A549 (cell line): ENCODE data around the gene TCF4. TPM values are rescaled to one million over a fixed set of nuclear protein-coding genes. Genes with fewer than 3 reads are reported as not detected.

Source experiments
- ATAC-seq, 2 experiments: fragments of 200-7000 bp in 1 of 2; fragments of >200 bp in 1 of 2; cut with Nextera tagmentation in 1 of 2; cut with Tn5 transposase in 1 of 2; 3 replicates each; pipeline versions ENCODE4 v1.8.0 to v1.9.1; 2018 to 2020; ENCODE audit warnings: mild to moderate bottlenecking in 1 of 2, moderate library complexity in 1 of 2
- CTCF ChIA-PET: fragments of 300-600 bp; sonication (Branson Sonifier 250); formaldehyde crosslinking; extraction: SDS; loops from one replicate; lab custom pipeline; 2021; ENCODE audit warnings: antibody characterized with exemption, inconsistent platforms; lab: Yijun Ruan, JAX
- POLR2A ChIA-PET: fragments of 350-600 bp; formaldehyde crosslinking; extraction: SDS; loops from one replicate; lab custom pipeline; 2021; ENCODE audit warnings: antibody characterized with exemption, inconsistent platforms; lab: Yijun Ruan, JAX
- DNase-seq, 2 experiments: peaks; one replicate each; pipeline versions ENCODE4 v3.0.0 to v3.0.0-alpha.2; 2011 to 2016; ENCODE audit warnings: low read depth in 1 of 2, low spot score in 1 of 2
- FAIRE-seq: peaks from 2 replicates; lab custom pipeline; 2011; peaks lifted over from hg19 to GRCh38; lab: Jason Lieb, UNC
- H3K27ac ChIP-seq, 2 experiments: fragments of >200 bp; sonication (Bioruptor Twin); formaldehyde crosslinking; 3 replicates each; pipeline ENCODE4 v1.5.1; 2016 to 2017
- H3K4me1 ChIP-seq: fragments of >200 bp; sonication (Bioruptor Twin); formaldehyde crosslinking; 3 replicates; pipeline ENCODE4 v1.6.1; 2016
- H3K4me2 ChIP-seq: fragments of >200 bp; sonication (Bioruptor Twin); formaldehyde crosslinking; 3 replicates; pipeline ENCODE4 v1.6.1; 2016
- H3K4me3 ChIP-seq: fragments of >200 bp; sonication (Bioruptor Twin); formaldehyde crosslinking; 3 replicates; pipeline ENCODE4 v1.5.1; 2016
- H3K9me3 ChIP-seq: fragments of >200 bp; sonication (Bioruptor Twin); formaldehyde crosslinking; 3 replicates; pipeline ENCODE4 v1.6.1; 2016
- BHLHE40 ChIP-seq: IDR thresholded peaks from 2 replicates; pipeline ENCODE4 v1.6.1; 2012; ENCODE audit warnings: low read depth, low read length, inconsistent platforms
- CHD2 ChIP-seq: fragments of 150-350 bp; IDR thresholded peaks from 2 replicates; pipeline ENCODE4 v1.6.1; 2014; ENCODE audit warnings: low read length; ENCODE audit not compliant: partially characterized antibody
- EP300 ChIP-seq, 2 experiments: fragments of >200 bp; sonication (Bioruptor Twin); formaldehyde crosslinking; IDR thresholded peaks; 2 replicates in 1 of 2; 3 replicates in 1 of 2; pipeline ENCODE4 v1.6.1; 2016 to 2017
- HDAC2 ChIP-seq: fragments of 200-600 bp; sonication (generic); IDR thresholded peaks from 2 replicates; pipeline ENCODE4 v1.6.1; 2016
- HOXB5 ChIP-seq: fragments of 250-450 bp; sonication (Bioruptor Pico); IDR thresholded peaks from 2 replicates; pipeline ENCODE4 v1.5.0; 2020; ENCODE audit warnings: mild to moderate bottlenecking, moderate library complexity
- KDM1A ChIP-seq: fragments of 200-600 bp; sonication (generic); IDR thresholded peaks from 2 replicates; pipeline ENCODE4 v1.6.1; 2016; ENCODE audit warnings: low read depth, mild to moderate bottlenecking
- KDM5A ChIP-seq: fragments of 200-600 bp; sonication (generic); IDR thresholded peaks from 2 replicates; pipeline ENCODE4 v1.6.1; 2016; ENCODE audit warnings: antibody characterized with exemption, mild to moderate bottlenecking
- MYC ChIP-seq: IDR thresholded peaks from 2 replicates; pipeline ENCODE4 v1.6.1; 2012; ENCODE audit warnings: mild to moderate bottlenecking, inconsistent platforms, low read length, improper control_type of control experiment, borderline replicate concordance
- NFE2L2 ChIP-seq: fragments of 150-350 bp; conservative IDR thresholded peaks from 2 replicates; pipeline ENCODE4 v1.6.1; 2014; ENCODE audit warnings: low read length
- NR3C1 ChIP-seq: fragments of >200 bp; sonication (Bioruptor Twin); formaldehyde crosslinking; IDR thresholded peaks from 3 replicates; pipeline ENCODE4 v1.6.1; 2017
- POLR2AphosphoS2 ChIP-seq: conservative IDR thresholded peaks from 2 replicates; pipeline ENCODE4 v1.6.1; 2012; ENCODE audit warnings: low read length, improper control_type of control experiment, inconsistent platforms
- RAD21 ChIP-seq, 2 experiments: fragments of >200 bp in 1 of 2; sonication (Bioruptor Twin) in 1 of 2; formaldehyde crosslinking in 1 of 2; IDR thresholded peaks in 1 of 2; conservative IDR thresholded peaks in 1 of 2; 2 replicates in 1 of 2; 3 replicates in 1 of 2; pipeline ENCODE4 v1.6.1; 2012 to 2018; ENCODE audit warnings: inconsistent platforms in 1 of 2
- RFX5 ChIP-seq: fragments of 450-650 bp; IDR thresholded peaks from 2 replicates; pipeline ENCODE4 v1.7.1; 2014; ENCODE audit warnings: antibody characterized with exemption, mild to moderate bottlenecking, moderate library complexity
- SMC3 ChIP-seq: fragments of >200 bp; sonication (Bioruptor Twin); formaldehyde crosslinking; IDR thresholded peaks from 3 replicates; pipeline ENCODE4 v1.6.1; 2018; ENCODE audit warnings: inconsistent platforms
- ZFP36 ChIP-seq: fragments of 450-650 bp; IDR thresholded peaks from 2 replicates; pipeline ENCODE4 v1.6.1; 2014; ENCODE audit warnings: borderline replicate concordance; ENCODE audit not compliant: partially characterized antibody
- WGBS: methylation state at CpG from one replicate; pipeline ENCODE4 v1.1.6; 2017; ENCODE audit errors: missing lambda C conversion rate; 5-methylcytosine and 5-hydroxymethylcytosine counted together
- polyA plus RNA-seq, 4 experiments: library from polyadenylated mRNA; depleted of rRNA in 3 of 4; stranded (reverse); fragments of >200 nt; fragmentation: RNase III in 1 of 4; extraction: RNeasy Plus Mini Kit Qiagen cat#74134 plus additional on column Dnase treatment in 1 of 4; gene quantifications; 2 replicates in 3 of 4; 3 replicates in 1 of 4; pipeline ENCODE4 v1.2.3, GENCODE V29; 2011 to 2017
- TF ChIP-seq, protein P1 (sequence below): fragments of >200 bp; sonication (Bioruptor Twin); formaldehyde crosslinking; IDR thresholded peaks from 3 replicates; pipeline ENCODE4 v1.5.1; 2016
- TF ChIP-seq, protein P2 (sequence below): fragments of 200-600 bp; sonication (generic); IDR thresholded peaks from 2 replicates; pipeline ENCODE4 v1.6.1; 2016; ENCODE audit warnings: antibody characterized with exemption, mild to moderate bottlenecking, moderate library complexity
- TF ChIP-seq, protein P3 (sequence below): fragments of 250-450 bp; sonication (Bioruptor Pico); IDR thresholded peaks from 2 replicates; pipeline ENCODE4 v1.5.0; 2020; ENCODE audit warnings: low read depth, mild to moderate bottlenecking, moderate library complexity
- TF ChIP-seq, protein P4 (sequence below): fragments of >200 bp; sonication (Bioruptor Twin); formaldehyde crosslinking; IDR thresholded peaks from 2 replicates; pipeline ENCODE4 v1.6.1; 2016

TCF4 gene
- polyA plus RNA-seq, 2 of the 4 experiments (the other 2 are of a cell fraction): 3.0 to 4.0 TPM

DNA sequence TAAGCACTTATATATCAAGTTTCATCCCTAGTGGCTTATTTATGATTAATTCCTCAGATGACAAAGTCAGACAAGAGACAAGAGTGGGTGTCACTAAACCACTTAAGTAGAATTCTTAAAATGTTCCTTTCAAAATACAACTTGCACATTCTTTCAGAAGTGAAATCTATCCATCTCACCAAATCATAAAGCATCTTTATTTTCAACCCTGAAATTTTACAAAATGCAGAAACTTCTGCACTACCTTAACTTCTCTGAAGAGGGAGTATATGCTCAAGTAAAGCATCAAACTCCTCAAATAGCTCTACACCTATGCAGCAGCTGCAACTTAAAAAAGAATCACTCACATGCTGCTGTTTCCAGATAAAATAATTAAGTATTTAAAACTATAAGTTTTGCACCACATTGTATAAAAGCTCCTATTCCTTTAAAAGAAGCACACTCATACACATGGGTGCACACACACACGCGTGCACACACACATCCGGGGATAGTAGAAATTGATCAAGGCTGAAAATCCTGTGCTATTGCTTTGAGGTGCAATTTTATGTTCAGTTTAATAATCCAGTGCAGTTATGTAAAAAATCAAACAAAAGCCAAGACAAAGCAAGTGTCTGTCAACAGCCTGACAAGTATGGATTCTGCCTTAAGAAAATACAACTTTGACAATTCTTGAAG is 244.5 kb downstream of the TCF4 start:
- H3K27ac ChIP-seq: no peak overlapping the region
- H3K9me3 ChIP-seq: no peaks in the 10 kb centered on the region
- peak in 1 of 2 experiments; percentile 6 for DNase-seq
- FAIRE-seq: peak; percentile 56
- TF ChIP-seq NR3C1 (no peak), NFE2L2 (no peak), RAD21 (conservative IDR thresholded peaks at IDR 0.05 in 1 of 2, IDR thresholded peaks at IDR 0.05 in 1 of 2) (peak; percentile 53 to 57), CHD2 (no peak), SMC3 (peak; percentile 45; the same call in 1 of the 3 replicates)
- TF ChIP-seq, protein P1, sequence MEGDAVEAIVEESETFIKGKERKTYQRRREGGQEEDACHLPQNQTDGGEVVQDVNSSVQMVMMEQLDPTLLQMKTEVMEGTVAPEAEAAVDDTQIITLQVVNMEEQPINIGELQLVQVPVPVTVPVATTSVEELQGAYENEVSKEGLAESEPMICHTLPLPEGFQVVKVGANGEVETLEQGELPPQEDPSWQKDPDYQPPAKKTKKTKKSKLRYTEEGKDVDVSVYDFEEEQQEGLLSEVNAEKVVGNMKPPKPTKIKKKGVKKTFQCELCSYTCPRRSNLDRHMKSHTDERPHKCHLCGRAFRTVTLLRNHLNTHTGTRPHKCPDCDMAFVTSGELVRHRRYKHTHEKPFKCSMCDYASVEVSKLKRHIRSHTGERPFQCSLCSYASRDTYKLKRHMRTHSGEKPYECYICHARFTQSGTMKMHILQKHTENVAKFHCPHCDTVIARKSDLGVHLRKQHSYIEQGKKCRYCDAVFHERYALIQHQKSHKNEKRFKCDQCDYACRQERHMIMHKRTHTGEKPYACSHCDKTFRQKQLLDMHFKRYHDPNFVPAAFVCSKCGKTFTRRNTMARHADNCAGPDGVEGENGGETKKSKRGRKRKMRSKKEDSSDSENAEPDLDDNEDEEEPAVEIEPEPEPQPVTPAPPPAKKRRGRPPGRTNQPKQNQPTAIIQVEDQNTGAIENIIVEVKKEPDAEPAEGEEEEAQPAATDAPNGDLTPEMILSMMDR: peak; percentile 39
- 95% methylated on average over 3 of the region's 3 CpGs for WGBS
- no peak overlapping the region for H3K4me3 ChIP-seq
- ChIA-PET CTCF (interaction anchor here (0.7 to 2.4 kb wide), 5 partner anchors 11 to 1232 kb away, joined by 3 to 8 read pairs (median 3); no protein-coding TSS in a partner anchor), POLR2A (no interaction called here)
- ATAC-seq: 0 out of 6 replicates have a peak, but pooled peaks of 1 of the 2 experiments have one; percentile 50
- H3K4me1 ChIP-seq: no peaks in the 10 kb centered on the region
- H3K4me2 ChIP-seq: no peak overlapping the region

DNA sequence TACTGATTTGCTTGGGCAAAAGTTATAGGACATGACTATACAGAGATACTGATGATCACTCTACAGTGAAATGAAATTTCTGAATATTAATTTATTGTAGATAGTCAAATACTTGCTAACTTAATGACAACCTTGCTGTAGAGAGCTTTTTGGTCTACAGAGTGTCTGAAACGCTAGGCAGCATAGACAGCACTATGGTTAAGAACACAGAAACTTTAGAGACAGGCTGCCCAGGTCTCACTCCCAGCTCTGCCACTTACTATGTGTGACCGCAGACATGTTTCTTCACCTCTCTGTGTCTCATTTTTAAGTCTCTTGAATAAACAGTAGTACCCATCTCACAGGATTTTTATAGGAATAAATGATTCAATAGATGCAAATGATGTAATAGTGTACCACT is 247.0 kb downstream of the TCF4 start:
- TF ChIP-seq, protein P2, sequence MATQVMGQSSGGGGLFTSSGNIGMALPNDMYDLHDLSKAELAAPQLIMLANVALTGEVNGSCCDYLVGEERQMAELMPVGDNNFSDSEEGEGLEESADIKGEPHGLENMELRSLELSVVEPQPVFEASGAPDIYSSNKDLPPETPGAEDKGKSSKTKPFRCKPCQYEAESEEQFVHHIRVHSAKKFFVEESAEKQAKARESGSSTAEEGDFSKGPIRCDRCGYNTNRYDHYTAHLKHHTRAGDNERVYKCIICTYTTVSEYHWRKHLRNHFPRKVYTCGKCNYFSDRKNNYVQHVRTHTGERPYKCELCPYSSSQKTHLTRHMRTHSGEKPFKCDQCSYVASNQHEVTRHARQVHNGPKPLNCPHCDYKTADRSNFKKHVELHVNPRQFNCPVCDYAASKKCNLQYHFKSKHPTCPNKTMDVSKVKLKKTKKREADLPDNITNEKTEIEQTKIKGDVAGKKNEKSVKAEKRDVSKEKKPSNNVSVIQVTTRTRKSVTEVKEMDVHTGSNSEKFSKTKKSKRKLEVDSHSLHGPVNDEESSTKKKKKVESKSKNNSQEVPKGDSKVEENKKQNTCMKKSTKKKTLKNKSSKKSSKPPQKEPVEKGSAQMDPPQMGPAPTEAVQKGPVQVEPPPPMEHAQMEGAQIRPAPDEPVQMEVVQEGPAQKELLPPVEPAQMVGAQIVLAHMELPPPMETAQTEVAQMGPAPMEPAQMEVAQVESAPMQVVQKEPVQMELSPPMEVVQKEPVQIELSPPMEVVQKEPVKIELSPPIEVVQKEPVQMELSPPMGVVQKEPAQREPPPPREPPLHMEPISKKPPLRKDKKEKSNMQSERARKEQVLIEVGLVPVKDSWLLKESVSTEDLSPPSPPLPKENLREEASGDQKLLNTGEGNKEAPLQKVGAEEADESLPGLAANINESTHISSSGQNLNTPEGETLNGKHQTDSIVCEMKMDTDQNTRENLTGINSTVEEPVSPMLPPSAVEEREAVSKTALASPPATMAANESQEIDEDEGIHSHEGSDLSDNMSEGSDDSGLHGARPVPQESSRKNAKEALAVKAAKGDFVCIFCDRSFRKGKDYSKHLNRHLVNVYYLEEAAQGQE: no peak
- no peak for TF ChIP-seq RAD21 (conservative IDR thresholded peaks at IDR 0.05 in 1 of 2, IDR thresholded peaks at IDR 0.05 in 1 of 2)
- TF ChIP-seq RFX5: no peak
- no peak for TF ChIP-seq ZFP36
- no peak for TF ChIP-seq MYC
- TF ChIP-seq, all 56 proteins: peak for 0
- DNase-seq (no peak), FAIRE-seq (no peak), ATAC-seq (no peak)
- H3K27ac ChIP-seq: no peak overlapping the region
- no peak overlapping the region for H3K4me3 ChIP-seq
- H3K4me1 ChIP-seq: no peaks in the 10 kb centered on the region
- POLR2A ChIA-PET: no interaction called here
- no peaks in the 10 kb centered on the region for H3K9me3 ChIP-seq
- 78% methylated on average over 2 of the region's 2 CpGs for WGBS
- CTCF ChIA-PET: no interaction called here
- no peak overlapping the region for H3K4me2 ChIP-seq

DNA sequence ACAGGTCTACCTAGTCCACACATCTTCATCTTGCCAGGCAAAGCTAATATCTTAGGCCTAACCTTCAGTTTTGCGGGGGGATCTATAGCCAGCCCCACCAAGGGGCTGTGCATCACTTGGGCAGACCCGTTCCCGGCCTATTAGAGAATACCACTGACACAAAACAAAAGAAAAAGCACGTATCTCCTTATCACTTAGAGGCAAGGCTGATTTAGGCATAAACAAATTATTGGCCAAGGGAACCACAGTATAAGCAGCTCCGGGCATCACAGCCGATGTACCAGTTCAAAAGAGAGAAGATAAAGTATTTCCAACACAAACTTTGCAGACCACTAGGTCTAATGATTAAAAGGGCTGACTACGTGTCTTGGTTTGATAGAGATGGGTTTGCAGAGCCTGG is 248.0 kb downstream of the TCF4 start:
- no peak for FAIRE-seq
- no peaks in the 10 kb centered on the region for H3K9me3 ChIP-seq
- WGBS: 68% methylated on average over 6 of the region's 7 CpGs
- TF ChIP-seq, protein P3, sequence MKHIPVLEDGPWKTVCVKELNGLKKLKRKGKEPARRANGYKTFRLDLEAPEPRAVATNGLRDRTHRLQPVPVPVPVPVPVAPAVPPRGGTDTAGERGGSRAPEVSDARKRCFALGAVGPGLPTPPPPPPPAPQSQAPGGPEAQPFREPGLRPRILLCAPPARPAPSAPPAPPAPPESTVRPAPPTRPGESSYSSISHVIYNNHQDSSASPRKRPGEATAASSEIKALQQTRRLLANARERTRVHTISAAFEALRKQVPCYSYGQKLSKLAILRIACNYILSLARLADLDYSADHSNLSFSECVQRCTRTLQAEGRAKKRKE (CRISPR knock-in tag): no peak
- no peak for TF ChIP-seq HDAC2
- TF ChIP-seq POLR2AphosphoS2: no peak
- TF ChIP-seq EP300 (IDR thresholded peaks at IDR 0.05): no peak
- TF ChIP-seq KDM1A: no peak
- TF ChIP-seq NFE2L2: no peak
- no peak for TF ChIP-seq RAD21 (conservative IDR thresholded peaks at IDR 0.05 in 1 of 2, IDR thresholded peaks at IDR 0.05 in 1 of 2)
- TF ChIP-seq, protein P4, sequence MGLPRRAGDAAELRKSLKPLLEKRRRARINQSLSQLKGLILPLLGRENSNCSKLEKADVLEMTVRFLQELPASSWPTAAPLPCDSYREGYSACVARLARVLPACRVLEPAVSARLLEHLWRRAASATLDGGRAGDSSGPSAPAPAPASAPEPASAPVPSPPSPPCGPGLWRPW: no peak
- TF ChIP-seq HOXB5 (CRISPR knock-in tag): no peak
- no peak for TF ChIP-seq KDM5A
- no peak for TF ChIP-seq BHLHE40
- TF ChIP-seq, all 56 proteins: peak for 0
- no peaks in the 10 kb centered on the region for H3K4me1 ChIP-seq
- CTCF ChIA-PET: interaction anchor here (1.0 kb wide), 1 partner anchor 1236 kb away, joined by 3 read pairs; no protein-coding TSS in a partner anchor
- H3K4me2 ChIP-seq: no peak overlapping the region
- DNase-seq: no peak
- no peak overlapping the region for H3K27ac ChIP-seq
- no peak overlapping the region for H3K4me3 ChIP-seq
- no peak for ATAC-seq
- POLR2A ChIA-PET: no interaction called here
